ENCODE data around the gene RAMP3. TPM values are rescaled to one million over a fixed set of nuclear protein-coding genes. Genes with fewer than 3 reads are reported as not detected.

Gene RAMP3
- total RNA-seq, 1 donor from 2014 or later = not detected

DNA sequence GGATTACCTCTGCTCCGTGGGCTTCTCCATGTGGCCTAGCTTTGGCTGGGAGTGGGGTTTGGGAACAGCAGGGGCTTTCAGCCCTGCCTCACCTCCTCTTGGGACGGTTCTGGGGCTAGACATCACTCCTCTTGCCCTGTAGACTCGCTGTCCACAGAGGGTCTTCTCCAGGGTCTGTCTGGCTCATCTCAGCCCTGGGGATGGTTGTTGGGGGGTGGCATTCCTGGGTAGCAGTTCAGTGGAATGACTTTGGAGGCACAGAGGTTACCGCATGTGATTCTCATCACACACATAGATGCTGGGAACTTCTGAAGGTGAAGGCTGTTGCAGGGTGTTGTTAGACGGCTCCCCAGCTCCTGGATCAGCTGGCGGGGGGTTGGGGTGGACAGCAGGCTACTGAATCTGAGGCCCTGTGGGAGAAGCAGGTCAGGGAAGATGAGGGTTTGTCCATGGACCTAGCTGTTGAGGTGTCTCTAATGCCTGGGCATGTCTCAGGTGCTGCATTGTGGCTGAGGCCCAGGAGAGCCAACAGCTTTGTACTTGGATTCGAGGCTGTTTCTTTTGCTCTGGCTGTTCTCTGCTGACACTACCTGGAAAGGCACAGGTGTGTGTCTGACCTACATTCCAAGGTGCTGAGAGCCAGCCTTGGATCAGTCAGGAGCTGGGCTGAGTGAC, 23.8 kb downstream of the RAMP3 start:
- no peaks in the 10 kb centered on the region for H4K20me1 ChIP-seq (ENCODE audit: insufficient read depth, low read length)
- DNase-seq (ENCODE audit: low read depth) = no peak
- H3K4me3 Mint-ChIP-seq (ENCODE audit: unreplicated experiment) = no peak overlapping the region
- H3K4me1 ChIP-seq (ENCODE audit: insufficient read depth, low read length) = no peaks in the 10 kb centered on the region
- H3K36me3 ChIP-seq (ENCODE audit: insufficient read depth, low read length) = no peaks in the 10 kb centered on the region
- peaks cover 45% of the 10 kb centered on the region for H3K27me3 Mint-ChIP-seq (ENCODE audit: low read depth, unreplicated experiment)
- FAIRE-seq = no peak
- H3K9ac ChIP-seq (ENCODE audit: low read length) = no peak overlapping the region
- no peaks in the 10 kb centered on the region for H3K36me3 Mint-ChIP-seq (ENCODE audit: low read depth, unreplicated experiment)
- no peaks in the 10 kb centered on the region for H3K9me3 ChIP-seq (ENCODE audit: insufficient read depth, low read depth, low read length)
- H3K27ac ChIP-seq (ENCODE audit: low read depth, low read length) = no peak overlapping the region
- no peaks in the 10 kb centered on the region for H3K27me3 ChIP-seq (ENCODE audit: insufficient read depth, low read length)
- H3K27ac Mint-ChIP-seq (ENCODE audit: unreplicated experiment) = no peak overlapping the region
- no peaks in the 10 kb centered on the region for H3K79me2 ChIP-seq (ENCODE audit: insufficient read depth, low read length)
- no peak overlapping the region for H2AFZ ChIP-seq (ENCODE audit: low read depth, low read length)
- peaks cover 2% of the 10 kb centered on the region for H3K9me3 Mint-ChIP-seq (ENCODE audit: unreplicated experiment)
- H3K4me1 Mint-ChIP-seq (ENCODE audit: low read depth, unreplicated experiment) = no peaks in the 10 kb centered on the region
- no peak overlapping the region for H3K4me2 ChIP-seq (ENCODE audit: low read length)
- TF ChIP-seq EZH2 (IDR thresholded peaks at IDR 0.05; ENCODE audit: insufficient read depth, low read length) = no peak
- TF ChIP-seq, protein P1, sequence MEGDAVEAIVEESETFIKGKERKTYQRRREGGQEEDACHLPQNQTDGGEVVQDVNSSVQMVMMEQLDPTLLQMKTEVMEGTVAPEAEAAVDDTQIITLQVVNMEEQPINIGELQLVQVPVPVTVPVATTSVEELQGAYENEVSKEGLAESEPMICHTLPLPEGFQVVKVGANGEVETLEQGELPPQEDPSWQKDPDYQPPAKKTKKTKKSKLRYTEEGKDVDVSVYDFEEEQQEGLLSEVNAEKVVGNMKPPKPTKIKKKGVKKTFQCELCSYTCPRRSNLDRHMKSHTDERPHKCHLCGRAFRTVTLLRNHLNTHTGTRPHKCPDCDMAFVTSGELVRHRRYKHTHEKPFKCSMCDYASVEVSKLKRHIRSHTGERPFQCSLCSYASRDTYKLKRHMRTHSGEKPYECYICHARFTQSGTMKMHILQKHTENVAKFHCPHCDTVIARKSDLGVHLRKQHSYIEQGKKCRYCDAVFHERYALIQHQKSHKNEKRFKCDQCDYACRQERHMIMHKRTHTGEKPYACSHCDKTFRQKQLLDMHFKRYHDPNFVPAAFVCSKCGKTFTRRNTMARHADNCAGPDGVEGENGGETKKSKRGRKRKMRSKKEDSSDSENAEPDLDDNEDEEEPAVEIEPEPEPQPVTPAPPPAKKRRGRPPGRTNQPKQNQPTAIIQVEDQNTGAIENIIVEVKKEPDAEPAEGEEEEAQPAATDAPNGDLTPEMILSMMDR (IDR thresholded peaks at IDR 0.05; ENCODE audit: insufficient read depth, low read depth, low read length) = no peak
- H3K4me3 ChIP-seq (ENCODE audit: insufficient read depth, low read depth, low read length) = no peak overlapping the region

DNA sequence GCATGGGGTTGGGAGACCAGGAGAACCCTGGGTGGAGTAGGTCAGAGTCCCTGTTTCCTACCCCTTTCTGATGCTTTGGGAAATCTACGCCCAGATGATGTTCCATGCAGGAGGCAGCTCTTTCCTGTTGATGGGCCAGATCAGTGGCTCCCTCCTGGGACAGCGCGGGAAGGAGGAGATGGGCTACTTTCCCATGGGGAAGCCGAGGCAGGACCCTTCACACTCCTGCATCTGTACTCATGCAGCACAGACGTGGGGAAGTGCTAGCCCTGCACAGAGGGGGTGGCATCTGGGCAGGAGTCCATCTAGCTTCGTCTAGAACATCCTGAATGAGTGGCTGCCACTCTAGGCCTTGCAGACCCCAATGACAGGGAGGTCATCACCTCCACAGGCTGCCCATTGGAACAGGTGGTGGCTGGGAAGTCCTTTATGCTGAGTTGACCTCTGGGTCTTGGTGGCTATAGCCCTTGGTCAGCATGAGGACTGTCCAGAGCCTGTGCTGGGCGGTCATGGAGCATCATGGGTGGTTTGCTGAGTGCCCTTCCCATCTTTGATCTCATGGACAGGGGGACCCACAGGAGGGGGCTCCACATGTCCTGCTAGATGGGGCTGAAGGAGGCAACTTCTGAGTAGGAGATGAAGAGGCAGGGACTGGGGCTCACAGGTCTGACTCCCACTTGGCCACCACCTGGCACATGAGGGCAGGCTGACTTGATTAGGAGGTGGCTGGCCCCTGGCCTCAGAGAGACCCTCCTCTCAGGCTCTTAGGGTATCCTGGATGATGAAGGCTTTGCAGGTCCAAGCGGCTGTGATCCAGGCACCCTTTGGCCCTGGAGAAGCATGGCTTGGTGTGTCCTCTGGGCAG, 24.6 kb downstream of the RAMP3 start:
- Histone ChIP-seq H3K79me2 (ENCODE audit: insufficient read depth, low read length) (no peaks in the 10 kb centered on the region), H4K20me1 (ENCODE audit: insufficient read depth, low read length) (no peaks in the 10 kb centered on the region), H3K27me3 (ENCODE audit: insufficient read depth, low read length) (no peaks in the 10 kb centered on the region), H3K36me3 (ENCODE audit: insufficient read depth, low read length) (no peaks in the 10 kb centered on the region), H3K9me3 (ENCODE audit: insufficient read depth, low read depth, low read length) (no peaks in the 10 kb centered on the region), H2AFZ (ENCODE audit: low read depth, low read length) (no peak overlapping the region), H3K4me1 (ENCODE audit: insufficient read depth, low read length) (no peaks in the 10 kb centered on the region), H3K4me2 (ENCODE audit: low read length) (no peak overlapping the region), H3K4me3 (ENCODE audit: insufficient read depth, low read depth, low read length) (no peak overlapping the region), H3K27ac (ENCODE audit: low read depth, low read length) (no peak overlapping the region), H3K9ac (ENCODE audit: low read length) (no peak overlapping the region)
- Mint-ChIP-seq H3K27ac (ENCODE audit: unreplicated experiment) (no peak overlapping the region), H3K27me3 (ENCODE audit: low read depth, unreplicated experiment) (peaks cover 48% of the 10 kb centered on the region), H3K4me1 (ENCODE audit: low read depth, unreplicated experiment) (no peaks in the 10 kb centered on the region), H3K4me3 (ENCODE audit: unreplicated experiment) (no peak overlapping the region), H3K9me3 (ENCODE audit: unreplicated experiment) (peaks cover 2% of the 10 kb centered on the region), H3K36me3 (ENCODE audit: low read depth, unreplicated experiment) (no peaks in the 10 kb centered on the region)
- no peak for TF ChIP-seq EZH2 (IDR thresholded peaks at IDR 0.05; ENCODE audit: insufficient read depth, low read length)
- TF ChIP-seq, protein P1 (IDR thresholded peaks at IDR 0.05; ENCODE audit: insufficient read depth, low read depth, low read length) = no peak
- FAIRE-seq = no peak
- DNase-seq (ENCODE audit: low read depth) = no peak

All from astrocyte (in vitro differentiated cells and primary cell).